IMR-90 (cell line): ENCODE results near the gene PLA2G2F. TPM values are rescaled to one million over a fixed set of nuclear protein-coding genes. Genes with fewer than 3 reads are reported as not detected.
A peak's percentile ranks its signal among the peaks of the same experiment; 100 is the strongest.

Experiments
- ATAC-seq: fragments of 200-7000 bp; cut with Tn5 transposase; 2 replicates; pipeline ENCODE4 v1.9.1; 2020; ENCODE audit warnings: low read depth, mild to moderate bottlenecking, moderate library complexity
- BruUV-seq: library from RNA; stranded (reverse); fragments of 400-500 nt; replicated peaks from 2 replicates; lab custom pipeline; 2021; lab: Mats Ljungman, UMichigan
- CTCF ChIA-PET: fragments of 300-600 bp; formaldehyde crosslinking; extraction: SDS; loops from one replicate; lab custom pipeline; 2021; ENCODE audit warnings: antibody characterized with exemption; lab: Yijun Ruan, JAX
- POLR2A ChIA-PET: fragments of 300-600 bp; sonication (Branson Sonifier 250); formaldehyde crosslinking; loops from one replicate; lab custom pipeline; 2022; ENCODE audit warnings: antibody characterized with exemption; ENCODE audit not compliant: unreplicated experiment; lab: Charles Lee
- DNase-seq: peaks from one replicate; pipeline ENCODE4 v3.0.0; 2013
- H2AFZ ChIP-seq: replicated peaks from 2 replicates; pipeline ENCODE3; 2013; ENCODE audit warnings: low read length, mild to moderate bottlenecking; ENCODE audit not compliant: poor library complexity
- H2AK5ac ChIP-seq: 2 replicates; pipeline ENCODE4 v1.6.1; 2013; ENCODE audit warnings: low read depth, low read length, inconsistent platforms
- H2AK9ac ChIP-seq: replicated peaks from 2 replicates; pipeline ENCODE3; 2013; ENCODE audit warnings: mild to moderate bottlenecking, low read depth, low read length, moderate library complexity; ENCODE audit not compliant: poor library complexity
- H2BK120ac ChIP-seq: 2 replicates; pipeline ENCODE4 v1.6.1; 2013; ENCODE audit warnings: low read depth, low read length, inconsistent platforms
- H2BK15ac ChIP-seq: 3 replicates; pipeline ENCODE4 v1.6.1; 2013; ENCODE audit warnings: low read depth, low read length, inconsistent platforms
- H2BK20ac ChIP-seq: 2 replicates; pipeline ENCODE4 v1.6.1; 2013; ENCODE audit warnings: low read depth, mild to moderate bottlenecking, inconsistent platforms, low read length, moderate library complexity
- H2BK5ac ChIP-seq: 2 replicates; pipeline ENCODE4 v1.6.1; 2013; ENCODE audit warnings: mild to moderate bottlenecking, low read depth, low read length, inconsistent platforms; ENCODE audit not compliant: poor library complexity, severe bottlenecking
- H3K14ac ChIP-seq: replicated peaks from 2 replicates; pipeline ENCODE4 v1.6.1; 2013; ENCODE audit warnings: low read depth, low read length, inconsistent platforms
- H3K18ac ChIP-seq: 2 replicates; pipeline ENCODE4 v1.6.1; 2013; ENCODE audit warnings: low read depth, low read length, control low read depth
- H3K23ac ChIP-seq: 2 replicates; pipeline ENCODE4 v1.6.1; 2013; ENCODE audit warnings: low read depth, low read length, inconsistent platforms
- H3K27ac ChIP-seq: 2 replicates; pipeline ENCODE4 v1.5.1; 2013; ENCODE audit warnings: mild to moderate bottlenecking, control low read depth, low read length; ENCODE audit not compliant: insufficient read depth
- H3K27me3 ChIP-seq: 2 replicates; pipeline ENCODE4 v1.6.1; 2013; ENCODE audit warnings: low read length; ENCODE audit not compliant: control insufficient read depth, insufficient read depth
- H3K36me3 ChIP-seq: 2 replicates; pipeline ENCODE4 v1.6.1; 2013; ENCODE audit warnings: low read length, mixed read lengths; ENCODE audit not compliant: control insufficient read depth, insufficient read depth
- H3K4ac ChIP-seq: 2 replicates; pipeline ENCODE4 v1.6.1; 2013; ENCODE audit warnings: low read depth, low read length, inconsistent platforms
- H3K4me1 ChIP-seq: 2 replicates; pipeline ENCODE4 v1.6.1; 2013; ENCODE audit warnings: low read length, mixed read lengths; ENCODE audit not compliant: control insufficient read depth, insufficient read depth
- H3K4me2 ChIP-seq: 2 replicates; pipeline ENCODE4 v1.6.1; 2013; ENCODE audit warnings: low read depth, mild to moderate bottlenecking, control low read depth, low read length, moderate library complexity
- H3K4me3 ChIP-seq: 2 replicates; pipeline ENCODE4 v1.5.1; 2013; ENCODE audit warnings: low read depth, mild to moderate bottlenecking, control low read depth, low read length, moderate library complexity; ENCODE audit not compliant: insufficient read depth
- H3K56ac ChIP-seq: 2 replicates; pipeline ENCODE4 v1.6.1; 2013; ENCODE audit warnings: low read length, inconsistent platforms; ENCODE audit not compliant: insufficient read depth; ENCODE audit errors: extremely low read depth
- H3K79me1 ChIP-seq, 2 experiments: 2 replicates each; pipeline ENCODE4 v1.6.1; 2013; ENCODE audit warnings: low read length in 2 of 2, inconsistent platforms in 1 of 2, low read depth in 1 of 2
- H3K9ac ChIP-seq: 2 replicates; pipeline ENCODE4 v1.6.1; 2013; ENCODE audit warnings: low read depth, low read length, control low read depth
- H3K9me1 ChIP-seq: 2 replicates; pipeline ENCODE4 v1.6.1; 2013; ENCODE audit warnings: low read length, inconsistent platforms; ENCODE audit not compliant: insufficient read depth
- H3K9me3 ChIP-seq: 2 replicates; pipeline ENCODE4 v1.6.1; 2013; ENCODE audit warnings: low read length; ENCODE audit not compliant: control insufficient read depth, insufficient read depth
- H4K20me1 ChIP-seq: 2 replicates; pipeline ENCODE4 v1.6.1; 2013; ENCODE audit warnings: low read length, inconsistent platforms; ENCODE audit not compliant: insufficient read depth
- H4K5ac ChIP-seq: 2 replicates; pipeline ENCODE4 v1.6.1; 2013; ENCODE audit warnings: mild to moderate bottlenecking, low read depth, low read length, control low read depth
- H4K8ac ChIP-seq, 2 experiments: 2 replicates each; pipeline ENCODE4 v1.6.1; 2013; ENCODE audit warnings: low read depth in 2 of 2, low read length in 2 of 2, control low read depth in 1 of 2, inconsistent platforms in 1 of 2
- H4K91ac ChIP-seq: 2 replicates; pipeline ENCODE4 v1.6.1; 2013; ENCODE audit warnings: low read depth, low read length, inconsistent platforms; ENCODE audit not compliant: insufficient read depth
- BHLHE40 ChIP-seq: fragments of 150-350 bp; IDR thresholded peaks from 2 replicates; pipeline ENCODE4 v1.6.1; 2016; ENCODE audit warnings: mild to moderate bottlenecking, low read depth, low read length
- CEBPB ChIP-seq: IDR thresholded peaks from 2 replicates; pipeline ENCODE4 v1.6.1; 2012; ENCODE audit warnings: low read depth, low read length, improper control_type of control experiment
- CHD1 ChIP-seq: IDR thresholded peaks from 2 replicates; pipeline ENCODE4 v1.6.1; 2012; ENCODE audit warnings: low read depth, low read length, improper control_type of control experiment
- CTCF ChIP-seq: conservative IDR thresholded peaks from 2 replicates; pipeline ENCODE4 v1.5.1; 2012; ENCODE audit warnings: mild to moderate bottlenecking, low read depth, low read length, improper control_type of control experiment
- FOS ChIP-seq: fragments of 150-350 bp; IDR thresholded peaks from 2 replicates; pipeline ENCODE4 v1.6.1; 2016; ENCODE audit warnings: low read depth, low read length
- MAFK ChIP-seq: IDR thresholded peaks from 2 replicates; pipeline ENCODE4 v1.6.1; 2012; ENCODE audit warnings: low read depth, low read length, improper control_type of control experiment
- MAZ ChIP-seq: IDR thresholded peaks from 2 replicates; pipeline ENCODE4 v1.6.1; 2012; ENCODE audit warnings: low read depth, mild to moderate bottlenecking, low read length, improper control_type of control experiment, moderate library complexity, borderline replicate concordance
- MXI1 ChIP-seq: IDR thresholded peaks from 2 replicates; pipeline ENCODE4 v1.6.1; 2012; ENCODE audit warnings: low read depth, mild to moderate bottlenecking, low read length, moderate library complexity, borderline replicate concordance
- NFE2L2 ChIP-seq: fragments of 150-350 bp; IDR thresholded peaks from 2 replicates; pipeline ENCODE4 v1.6.1; 2016; ENCODE audit warnings: low read depth, mild to moderate bottlenecking, low read length
- RCOR1 ChIP-seq: IDR thresholded peaks from 2 replicates; pipeline ENCODE4 v1.6.1; 2012; ENCODE audit warnings: mild to moderate bottlenecking, low read length, improper control_type of control experiment; ENCODE audit not compliant: insufficient replicate concordance
- SMC3 ChIP-seq: fragments of 150-350 bp; IDR thresholded peaks from 2 replicates; pipeline ENCODE4 v1.6.1; 2016; ENCODE audit warnings: low read depth, mild to moderate bottlenecking, antibody characterized with exemption, low read length, moderate library complexity
- USF2 ChIP-seq: fragments of 150-350 bp; IDR thresholded peaks from 2 replicates; pipeline ENCODE4 v1.6.1; 2017; ENCODE audit warnings: mild to moderate bottlenecking, antibody characterized with exemption, low read length, low read depth
- WGBS, 2 experiments: methylation state at CpG; one replicate each; pipeline versions ENCODE4 v1.1.5 to v1.1.7; 2013; ENCODE audit warnings: missing lambda C conversion rate in 2 of 2; ENCODE audit not compliant: insufficient read length in 1 of 2; ENCODE audit errors: extremely low coverage in 2 of 2; 5-methylcytosine and 5-hydroxymethylcytosine counted together
- dilution Hi-C: fragments of 300-500 bp; cut with HindIII; formaldehyde crosslinking; loops from one replicate; pipeline ENCODE4 v1.14.3; 2018; ENCODE audit warnings: low sequenced_read_pairs; ENCODE audit not compliant: unreplicated experiment
- in situ Hi-C: fragments of 300-500 bp; cut with MboI; formaldehyde crosslinking; loops from 3 replicates; pipeline ENCODE4 v1.14.3; 2019; ENCODE audit warnings: low sequenced_read_pairs, inconsistent platforms, mixed read lengths
- intact Hi-C: fragments of 100-400 bp; cut with micrococcal nuclease; formaldehyde crosslinking; loops from 2 replicates; pipeline ENCODE4 v1.10.0; 2022
- polyA plus RNA-seq, 3 experiments: library from polyadenylated mRNA; depleted of rRNA; stranded (reverse); fragments of >200 nt; gene quantifications; 2 replicates each; pipeline ENCODE4 v1.2.3, GENCODE V29; 2012; ENCODE audit warnings: low replicate concordance in 1 of 3
- total RNA-seq: library from RNA; depleted of rRNA; stranded (reverse); fragments of >200 nt; gene quantifications from 2 replicates; pipeline ENCODE4 v1.2.3, GENCODE V29; 2012

Gene PLA2G2F
- total and polyA plus RNA-seq, 2 of the 4 experiments (the other 2 are of a cell fraction) = not detected

- TF ChIP-seq SMC3 = no peak
These were observed 51.4 kb downstream of the PLA2G2F start (continued) for GRCh38 chr1:20190256-20191160.

GRCh38 chr1:20191266-20191825 is 52.2 kb downstream of the PLA2G2F start:
- Histone ChIP-seq H3K27ac (no peak overlapping the region), H3K9ac (no peak overlapping the region), H3K14ac (no peak overlapping the region), H4K8ac (no peak overlapping the region), H3K36me3 (no peaks in the 10 kb centered on the region), H2BK20ac (no peak overlapping the region), H2BK5ac (no peak overlapping the region), H3K56ac (no peak overlapping the region), H3K9me3 (no peaks in the 10 kb centered on the region), H2BK120ac (no peak overlapping the region), H3K4me2 (no peak overlapping the region), H3K4ac (no peak overlapping the region), H4K20me1 (no peaks in the 10 kb centered on the region), H3K4me1 (no peaks in the 10 kb centered on the region), H4K91ac (no peak overlapping the region), H4K5ac (no peak overlapping the region), H2BK15ac (no peak overlapping the region), H3K9me1 (no peaks in the 10 kb centered on the region), H3K4me3 (no peak overlapping the region), H2AK5ac (no peak overlapping the region), H2AFZ (peak overlapping the region; percentile 53), H3K27me3 (peaks cover 48% of the 10 kb centered on the region), H3K79me1 (no peaks in the 10 kb centered on the region), H3K18ac (no peak overlapping the region), H2AK9ac (no peak overlapping the region), H3K23ac (no peak overlapping the region)
- no CpG with 5 or more reads among the region's 12 CpGs for WGBS, 2 experiments
- no peak for DNase-seq
- CTCF ChIA-PET = interaction anchor here (0.6 kb wide), 1 partner anchor 8 kb away, joined by 3 read pairs; no protein-coding TSS in a partner anchor
- in situ Hi-C loops = no loop called here
- POLR2A ChIA-PET = no interaction called here
- dilution Hi-C loops = no loop called here
- ATAC-seq = no peak
- no TSS peak for BruUV-seq
- intact Hi-C loops = no loop called here
- TF ChIP-seq USF2 = no peak
- TF ChIP-seq MXI1 = no peak
- TF ChIP-seq MAFK = no peak
- no peak for TF ChIP-seq CHD1
- no peak for TF ChIP-seq SMC3
- TF ChIP-seq MAZ = no peak
- no peak for TF ChIP-seq BHLHE40
- TF ChIP-seq RCOR1 = no peak
- no peak for TF ChIP-seq FOS
- TF ChIP-seq CEBPB = no peak
- TF ChIP-seq CTCF = no peak
- TF ChIP-seq NFE2L2 = no peak
